BE2C (cell line): ENCODE results near the gene CSRNP3.

Experiments
- DNase-seq: peaks from one replicate; pipeline ENCODE4 v3.0.0-alpha.2; 2020
- H3K27me3 ChIP-seq: fragments of 250-450 bp; sonication (Bioruptor Pico); 2 replicates; pipeline ENCODE4 v1.5.1; 2020; ENCODE audit warnings: mild to moderate bottlenecking
- H3K36me3 ChIP-seq: fragments of 250-450 bp; sonication (Bioruptor Pico); 2 replicates; pipeline ENCODE4 v1.5.1; 2020; ENCODE audit warnings: mild to moderate bottlenecking
- H3K4me1 ChIP-seq: fragments of 250-450 bp; sonication (Bioruptor Pico); 2 replicates; pipeline ENCODE4 v1.5.1; 2020
- H3K4me3 ChIP-seq: 2 replicates; pipeline ENCODE4 v1.5.1; 2011; ENCODE audit warnings: low read depth, low read length
- H3K9me3 ChIP-seq: fragments of 250-450 bp; sonication (Bioruptor Pico); 2 replicates; pipeline ENCODE4 v1.5.1; 2020
- TF ChIP-seq, protein P1 (sequence below): IDR thresholded peaks from 2 replicates; pipeline ENCODE4 v1.5.1; 2012; ENCODE audit warnings: mild to moderate bottlenecking, low read depth, low read length

CSRNP3 gene

DNA sequence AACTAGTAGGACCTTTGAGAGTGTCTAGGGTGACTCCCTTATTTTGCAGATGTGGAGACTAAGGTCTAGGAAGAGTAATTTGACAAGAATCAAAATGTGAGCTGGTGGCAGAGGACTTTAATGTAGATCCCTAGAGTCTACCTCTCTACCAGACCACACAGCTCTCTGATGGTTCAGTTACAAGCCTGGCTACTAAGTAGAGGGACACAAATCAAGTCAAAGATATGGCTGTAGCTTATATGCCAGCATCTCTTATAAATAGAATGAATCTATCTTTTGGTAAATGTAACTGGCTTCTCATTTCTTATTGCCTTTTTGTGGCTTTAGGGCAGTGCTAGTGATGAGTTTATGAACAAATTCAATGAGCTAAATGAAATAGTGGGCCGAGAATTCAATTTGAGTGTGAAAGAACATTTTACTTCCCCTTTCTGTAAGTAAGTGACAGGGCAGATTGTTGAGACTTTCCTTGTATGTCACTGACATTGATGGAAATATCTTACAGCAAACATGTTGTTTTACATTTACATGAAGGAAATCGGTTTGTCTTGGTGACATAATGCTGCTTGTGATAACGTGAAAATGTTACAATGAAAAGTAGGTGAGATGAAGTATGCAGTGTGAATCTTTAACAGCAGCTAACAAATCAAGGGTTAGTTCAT lies 28.3 kb downstream of the CSRNP3 start:
- TF ChIP-seq, protein P1, sequence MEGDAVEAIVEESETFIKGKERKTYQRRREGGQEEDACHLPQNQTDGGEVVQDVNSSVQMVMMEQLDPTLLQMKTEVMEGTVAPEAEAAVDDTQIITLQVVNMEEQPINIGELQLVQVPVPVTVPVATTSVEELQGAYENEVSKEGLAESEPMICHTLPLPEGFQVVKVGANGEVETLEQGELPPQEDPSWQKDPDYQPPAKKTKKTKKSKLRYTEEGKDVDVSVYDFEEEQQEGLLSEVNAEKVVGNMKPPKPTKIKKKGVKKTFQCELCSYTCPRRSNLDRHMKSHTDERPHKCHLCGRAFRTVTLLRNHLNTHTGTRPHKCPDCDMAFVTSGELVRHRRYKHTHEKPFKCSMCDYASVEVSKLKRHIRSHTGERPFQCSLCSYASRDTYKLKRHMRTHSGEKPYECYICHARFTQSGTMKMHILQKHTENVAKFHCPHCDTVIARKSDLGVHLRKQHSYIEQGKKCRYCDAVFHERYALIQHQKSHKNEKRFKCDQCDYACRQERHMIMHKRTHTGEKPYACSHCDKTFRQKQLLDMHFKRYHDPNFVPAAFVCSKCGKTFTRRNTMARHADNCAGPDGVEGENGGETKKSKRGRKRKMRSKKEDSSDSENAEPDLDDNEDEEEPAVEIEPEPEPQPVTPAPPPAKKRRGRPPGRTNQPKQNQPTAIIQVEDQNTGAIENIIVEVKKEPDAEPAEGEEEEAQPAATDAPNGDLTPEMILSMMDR, result no peak

DNA sequence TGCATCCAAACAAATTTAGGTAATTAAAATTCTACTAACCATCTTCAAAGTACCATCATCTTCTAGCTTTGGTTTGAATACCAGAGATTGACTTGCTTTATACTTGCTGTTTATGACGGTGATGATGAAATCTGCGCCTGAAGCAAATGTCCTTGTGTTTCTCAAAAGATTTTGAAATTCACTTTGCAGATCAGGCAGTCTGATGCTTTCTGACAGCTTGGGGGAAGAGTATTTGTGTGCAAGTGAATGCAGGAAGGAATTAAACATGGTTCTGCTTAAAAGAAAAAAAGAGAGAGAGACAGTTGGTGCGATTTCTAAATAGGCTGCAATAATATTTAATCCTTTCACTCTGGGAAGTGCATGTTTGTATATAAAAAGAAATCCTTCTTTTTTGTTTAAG lies 29.6 kb downstream of the CSRNP3 start:
- no peaks in the 10 kb centered on the region for H3K27me3 ChIP-seq
- DNase-seq, result no peak
- no peaks in the 10 kb centered on the region for H3K36me3 ChIP-seq
- no peaks in the 10 kb centered on the region for H3K9me3 ChIP-seq
- TF ChIP-seq, protein P1, result no peak
- no peaks in the 10 kb centered on the region for H3K4me1 ChIP-seq
- H3K4me3 ChIP-seq, result no peak overlapping the region

More for the DNA sequence above, 28.3 kb downstream of the CSRNP3 start:
- Histone ChIP-seq H3K36me3 (no peaks in the 10 kb centered on the region), H3K4me1 (no peaks in the 10 kb centered on the region), H3K9me3 (no peaks in the 10 kb centered on the region), H3K27me3 (no peaks in the 10 kb centered on the region), H3K4me3 (no peak overlapping the region)
- DNase-seq, result no peak

DNA sequence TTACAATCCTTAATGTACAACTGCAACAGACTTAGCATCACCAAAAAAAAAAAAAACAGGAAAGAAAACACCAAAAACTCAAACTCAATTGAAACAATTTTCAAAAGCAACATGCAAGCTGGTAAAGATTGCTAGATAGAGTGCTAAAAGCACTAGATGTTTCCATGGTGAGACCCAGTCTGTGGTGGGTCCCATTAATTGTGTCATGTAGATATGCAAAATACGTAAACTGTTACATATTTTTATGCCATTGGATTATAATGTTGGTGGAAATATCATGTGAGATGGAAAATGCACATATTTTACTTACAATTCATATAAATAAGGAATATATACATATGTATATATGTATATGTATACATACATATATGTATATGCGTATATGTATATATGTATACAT lies 30.5 kb downstream of the CSRNP3 start:
- H3K4me3 ChIP-seq, result no peak overlapping the region
- H3K4me1 ChIP-seq, result no peaks in the 10 kb centered on the region
- TF ChIP-seq, protein P1, result no peak
- DNase-seq, result no peak
- no peaks in the 10 kb centered on the region for H3K9me3 ChIP-seq
- no peaks in the 10 kb centered on the region for H3K36me3 ChIP-seq
- H3K27me3 ChIP-seq, result no peaks in the 10 kb centered on the region

DNA sequence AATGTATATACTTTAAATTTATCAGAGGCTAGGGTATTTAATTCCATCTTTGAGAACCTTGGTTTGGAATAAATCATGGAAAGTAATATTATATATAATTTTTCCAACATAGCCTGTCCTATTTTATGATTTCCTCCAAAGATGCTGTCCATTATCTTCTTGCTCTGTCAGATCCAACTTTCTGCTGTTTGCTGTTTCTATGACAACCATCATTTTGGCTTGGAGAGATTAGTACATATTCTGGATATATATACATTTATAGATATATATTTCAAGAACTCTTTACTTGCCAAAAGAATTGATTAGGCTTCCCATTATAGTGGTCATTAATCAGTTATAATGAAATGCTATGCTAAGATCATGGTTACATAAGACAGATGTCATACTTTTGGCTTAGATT lies 31.3 kb downstream of the CSRNP3 start:
- no peaks in the 10 kb centered on the region for H3K27me3 ChIP-seq
- no peak for DNase-seq
- no peaks in the 10 kb centered on the region for H3K4me1 ChIP-seq
- H3K4me3 ChIP-seq, result no peak overlapping the region
- TF ChIP-seq, protein P1, result no peak
- H3K9me3 ChIP-seq, result no peaks in the 10 kb centered on the region
- H3K36me3 ChIP-seq, result no peaks in the 10 kb centered on the region

DNA sequence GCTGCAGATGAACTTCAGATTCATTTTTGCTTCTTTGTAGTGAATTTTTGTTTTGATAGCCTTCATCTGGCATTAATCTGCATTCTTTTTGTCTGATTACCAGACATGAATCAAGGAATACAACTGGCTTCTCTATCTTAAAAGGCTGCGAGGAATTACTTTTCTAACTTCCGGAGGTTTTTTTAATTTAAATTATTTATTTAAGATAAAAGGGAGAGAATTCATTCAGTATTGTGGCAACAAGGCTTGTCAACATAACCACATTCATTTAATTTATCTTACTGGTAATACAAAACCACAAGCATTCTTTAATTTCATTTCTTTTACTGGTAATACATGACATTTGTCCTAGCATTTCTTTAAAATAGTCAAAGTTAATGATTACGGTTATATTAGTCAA lies 36.0 kb downstream of the CSRNP3 start:
- TF ChIP-seq, protein P1, result no peak
- Histone ChIP-seq H3K27me3 (no peaks in the 10 kb centered on the region), H3K4me3 (no peak overlapping the region), H3K4me1 (no peaks in the 10 kb centered on the region), H3K9me3 (no peaks in the 10 kb centered on the region), H3K36me3 (no peaks in the 10 kb centered on the region)
- no peak for DNase-seq

DNA sequence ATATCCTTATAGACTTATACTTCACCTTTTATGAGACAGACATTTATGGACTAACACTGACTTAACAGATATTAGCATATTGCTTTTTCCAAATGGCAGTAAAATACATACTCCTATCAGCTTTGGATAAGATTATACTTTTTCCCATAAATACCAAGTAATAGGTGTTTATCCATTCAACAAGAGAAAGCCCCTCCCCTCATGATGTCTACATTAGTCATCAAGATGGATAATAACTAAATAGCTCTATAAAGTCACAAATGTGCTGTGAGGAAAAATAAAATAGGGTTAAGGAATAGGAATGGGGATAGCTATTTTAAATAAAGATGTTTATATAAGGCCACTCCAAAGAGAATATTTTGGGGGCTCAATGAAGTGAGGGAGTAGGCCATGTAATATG lies 39.4 kb downstream of the CSRNP3 start:
- Histone ChIP-seq H3K4me1 (no peaks in the 10 kb centered on the region), H3K27me3 (no peaks in the 10 kb centered on the region), H3K4me3 (no peak overlapping the region), H3K36me3 (no peaks in the 10 kb centered on the region), H3K9me3 (no peaks in the 10 kb centered on the region)
- TF ChIP-seq, protein P1, result no peak
- DNase-seq, result no peak
